Subcutaneous adipose tissue (tissue), 4 donors: ENCODE measurements around the gene BPIFB4. TPM values are rescaled to one million over a fixed set of nuclear protein-coding genes. Genes with fewer than 3 reads are reported as not detected.

ENCODE experiments used
- CTCF ChIP-seq: fragments of 450-650 bp; IDR thresholded peaks from one replicate; pipeline ENCODE4 v1.5.1; 2016; ENCODE audit warnings: low read depth, mild to moderate bottlenecking, control low read depth, antibody characterized with exemption, moderate library complexity
- total RNA-seq, 4 donors: library from RNA; depleted of rRNA; stranded (reverse); fragments of >200 nt; gene quantifications; one replicate each; pipeline ENCODE4 v1.1.0, GENCODE V29; 2016

The BPIFB4 gene
- total RNA-seq, 4 donors from 2014 or later = not detected

- no peak for TF ChIP-seq CTCF
These were observed 11.7 kb downstream of the BPIFB4 start for GRCh38 chr20:33091147-33091546.

DNA sequence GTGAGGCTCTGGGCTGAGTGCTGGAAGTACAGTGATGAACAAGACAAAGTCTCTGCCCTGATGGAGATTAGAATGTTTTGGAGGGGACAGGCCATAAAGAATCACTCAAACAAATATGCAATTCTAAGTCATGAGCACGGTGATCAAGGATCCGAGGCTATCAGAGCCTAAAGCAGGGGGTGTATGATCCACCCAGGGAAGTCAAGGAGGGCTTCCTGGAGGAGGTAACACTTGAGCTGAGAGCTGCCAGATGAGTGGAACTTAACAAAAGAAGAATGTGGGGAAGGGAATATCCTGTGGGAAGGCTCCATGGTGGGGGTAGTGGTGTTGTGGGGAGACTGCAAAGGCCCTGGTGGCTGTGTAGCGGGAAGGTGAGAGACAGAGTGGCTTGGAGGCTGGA is 12.2 kb downstream of the BPIFB4 start:
- no peak for TF ChIP-seq CTCF

DNA sequence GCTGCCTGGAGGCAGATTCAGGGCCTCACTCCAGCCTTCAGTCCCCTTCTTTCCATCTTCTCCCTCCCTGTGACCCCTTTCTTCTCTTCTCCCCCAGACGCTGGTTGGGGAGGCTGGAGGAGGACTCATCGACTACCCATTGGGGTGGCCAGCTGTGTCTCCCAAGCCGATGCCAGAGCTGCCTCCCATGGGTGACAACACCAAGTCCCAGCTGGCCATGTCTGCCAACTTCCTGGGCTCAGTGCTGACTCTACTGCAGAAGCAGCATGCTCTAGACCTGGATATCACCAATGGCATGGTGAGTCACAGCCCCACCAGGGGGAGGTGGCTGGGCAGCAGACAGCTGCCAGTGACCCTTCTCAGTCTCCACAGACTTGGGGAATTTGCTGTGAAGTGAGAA is 12.9 kb downstream of the BPIFB4 start:
- no peak for TF ChIP-seq CTCF

GRCh38 chr20:33093074-33093473 is 13.6 kb downstream of the BPIFB4 start:
- no peak for TF ChIP-seq CTCF

DNA sequence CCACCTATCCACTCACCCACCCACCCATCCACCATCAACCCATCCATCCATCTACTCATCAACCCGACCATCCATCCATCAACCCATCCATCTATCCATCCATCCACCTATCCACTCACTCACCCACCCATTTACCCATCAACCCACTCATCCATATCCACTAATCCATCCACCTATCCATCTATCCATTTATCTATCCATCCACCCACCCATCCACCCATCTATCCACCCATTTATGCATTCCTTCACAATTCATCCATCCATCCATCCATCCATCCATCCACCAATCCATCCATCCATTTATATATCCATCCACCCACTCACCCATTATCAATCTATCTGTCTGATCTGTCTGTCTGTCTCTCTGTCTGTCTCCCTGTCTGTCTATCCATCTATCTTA is 14.1 kb downstream of the BPIFB4 start:
- TF ChIP-seq CTCF = no peak

GRCh38 chr20:33095249-33095648 is 15.8 kb downstream of the BPIFB4 start:
- TF ChIP-seq CTCF = no peak

DNA sequence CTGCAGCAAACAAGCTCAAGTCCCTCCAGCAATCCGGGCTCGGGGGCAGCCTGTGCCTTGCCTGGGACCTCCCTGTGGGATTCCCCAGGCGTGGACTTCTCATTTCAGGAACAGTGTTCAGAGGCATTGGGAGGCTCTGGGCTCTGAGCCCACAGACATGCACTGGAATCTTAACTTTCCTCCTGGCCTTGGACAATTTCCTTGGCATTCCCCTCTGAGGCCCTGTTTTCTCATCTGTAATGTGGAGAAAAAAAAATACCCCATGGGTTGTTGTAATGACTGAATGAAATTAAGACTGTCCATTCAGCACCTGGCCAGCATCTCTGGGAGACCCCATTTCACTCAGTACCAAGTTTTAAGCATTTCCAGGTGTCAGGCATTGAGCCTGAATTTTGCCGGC is 17.6 kb downstream of the BPIFB4 start:
- TF ChIP-seq CTCF = no peak
